H7 (cell line): Measurements from ENCODE around the gene HGFAC. TPM values are rescaled to one million over a fixed set of nuclear protein-coding genes. Genes with fewer than 3 reads are reported as not detected.

Experiments
- DNase-seq: peaks from one replicate; pipeline ENCODE4 v3.0.0; 2012
- H3K27me3 ChIP-seq: 2 replicates; pipeline ENCODE4 v1.6.0; 2011; ENCODE audit warnings: mild to moderate bottlenecking, low read length; ENCODE audit not compliant: control insufficient read depth, insufficient read depth
- H3K36me3 ChIP-seq: replicated peaks from 2 replicates; pipeline ENCODE4 v1.5.1; 2011; ENCODE audit warnings: low read length; ENCODE audit not compliant: control insufficient read depth, insufficient read depth
- H3K4me3 ChIP-seq: 2 replicates; pipeline ENCODE4 v1.5.1; 2011; ENCODE audit warnings: low read depth, mild to moderate bottlenecking, control low read depth, low read length, moderate library complexity; ENCODE audit not compliant: insufficient read depth
- total RNA-seq: library from RNA; depleted of rRNA; stranded (reverse); fragments of >200 nt; shearing (Covaris generic); gene quantifications from 2 replicates; pipeline ENCODE4 v1.2.3, GENCODE V29; 2014

The HGFAC gene
- total RNA-seq, 1 experiment from 2014 or later = 0.03 TPM

DNA sequence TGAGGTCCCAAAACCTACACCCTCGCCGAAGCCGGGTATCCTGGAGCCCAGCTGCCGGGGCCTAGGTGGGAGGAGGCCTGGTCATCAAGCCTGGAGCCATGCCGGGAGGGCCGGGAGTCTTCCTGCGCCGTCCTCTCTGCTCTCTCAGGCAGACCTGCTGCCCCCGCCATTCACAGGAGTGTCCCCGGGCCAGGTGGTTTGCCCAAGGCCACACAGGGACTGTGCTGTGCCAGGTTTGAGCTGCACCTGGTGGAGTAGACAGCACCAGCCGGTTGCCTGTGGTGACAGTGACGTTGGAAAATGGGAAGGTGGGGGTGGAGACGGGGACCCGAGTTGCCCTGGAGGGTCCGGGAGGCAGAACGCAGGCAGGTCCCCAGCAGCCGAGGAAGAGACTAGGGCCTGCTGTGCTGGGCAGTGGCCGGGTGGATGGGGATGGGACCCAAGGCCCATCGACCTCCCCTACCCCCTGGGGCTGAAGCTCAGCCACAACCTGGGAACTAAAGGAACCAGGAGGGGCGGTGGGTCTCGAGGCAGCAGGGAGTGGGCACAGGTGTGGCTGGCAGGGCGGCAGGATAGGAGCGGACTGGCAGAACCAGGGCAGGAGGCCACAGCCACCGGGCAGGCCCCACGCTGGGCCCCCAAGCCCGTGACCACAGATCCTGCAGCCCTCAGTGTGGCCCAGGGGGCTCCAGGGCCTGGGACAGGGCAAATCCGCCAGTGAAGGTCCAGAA lies 30.8 kb downstream of the HGFAC start:
- H3K4me3 ChIP-seq = no peak overlapping the region
- no peaks in the 10 kb centered on the region; the same call in 1 of the 2 replicates for H3K27me3 ChIP-seq
- peak; percentile 59 for DNase-seq
- H3K36me3 ChIP-seq = no peaks in the 10 kb centered on the region

GRCh38 chr4:3473181-3473950 lies 31.6 kb downstream of the HGFAC start:
- peak; percentile 68 for DNase-seq
- Histone ChIP-seq H3K27me3 (no peaks in the 10 kb centered on the region; the same call in 1 of the 2 replicates), H3K36me3 (no peaks in the 10 kb centered on the region), H3K4me3 (no peak overlapping the region)

- no peak overlapping the region for H3K4me3 ChIP-seq
- peak; percentile 52 for DNase-seq
- no peaks in the 10 kb centered on the region; the same call in 1 of the 2 replicates for H3K27me3 ChIP-seq
- no peaks in the 10 kb centered on the region for H3K36me3 ChIP-seq
Measured at GRCh38 chr4:3473996-3474765, 32.4 kb downstream of the HGFAC start.

DNA sequence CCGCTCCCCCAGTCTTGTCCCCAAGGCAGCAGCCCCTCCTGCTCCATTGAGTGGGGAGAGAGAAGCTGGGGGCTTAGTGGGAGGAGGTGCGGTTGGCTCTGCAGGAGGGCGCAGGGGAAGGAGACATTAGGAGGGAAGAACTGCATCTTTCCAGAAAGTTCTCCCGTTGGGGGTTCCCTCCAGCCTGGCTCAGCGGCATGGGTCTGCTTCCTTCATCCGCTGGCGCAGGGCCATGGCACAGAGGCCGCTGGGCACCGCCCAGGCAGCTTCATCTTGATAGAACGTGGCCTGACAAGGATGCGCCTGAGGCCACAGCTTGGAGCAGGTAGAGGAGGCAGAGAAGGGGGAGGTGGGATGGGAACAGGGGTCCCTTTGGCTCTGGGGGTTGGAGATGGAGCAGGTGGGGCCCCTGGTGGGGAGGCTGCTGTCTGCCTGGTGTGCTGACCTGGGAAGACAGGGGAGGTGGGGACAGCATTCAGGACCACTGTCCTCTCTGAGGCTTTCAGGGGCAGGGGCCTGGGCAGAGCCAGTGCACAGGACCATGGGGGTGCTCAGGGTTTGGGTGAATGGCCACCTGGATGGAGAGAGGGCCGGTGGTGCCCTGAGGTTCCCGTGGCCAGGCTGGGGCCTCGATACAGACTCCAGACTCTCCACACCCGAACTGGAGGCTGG lies 33.4 kb downstream of the HGFAC start:
- Histone ChIP-seq H3K27me3 (no peaks in the 10 kb centered on the region; the same call in 1 of the 2 replicates), H3K36me3 (no peaks in the 10 kb centered on the region), H3K4me3 (no peak overlapping the region)
- DNase-seq = peak; percentile 62

DNA sequence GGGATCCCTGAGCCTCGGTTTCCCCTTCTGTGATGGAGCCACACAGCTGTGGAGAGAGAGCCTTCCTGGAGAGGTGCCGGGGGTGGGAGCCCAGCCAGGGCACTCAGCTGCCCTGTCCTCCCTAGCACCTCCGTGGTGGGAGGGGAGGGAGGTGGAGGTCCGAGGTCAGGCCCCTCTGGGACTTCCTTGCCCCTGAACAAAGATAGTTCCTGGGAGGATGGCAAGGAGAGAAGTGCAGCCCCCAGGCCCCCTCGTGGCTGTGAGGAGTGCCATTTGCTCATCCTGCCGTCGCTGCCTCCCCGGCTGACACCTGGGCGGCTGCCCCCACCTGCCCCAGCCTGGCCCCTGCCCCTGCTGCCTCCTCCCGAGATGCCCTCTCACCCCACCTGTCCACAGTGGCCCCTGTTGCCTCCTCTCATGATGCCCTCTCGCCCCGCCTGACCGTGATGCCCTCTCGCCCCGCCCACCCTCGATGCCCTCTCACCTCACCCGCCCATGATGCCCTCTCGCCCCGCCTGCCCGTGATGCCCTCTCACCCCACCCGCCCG lies 34.0 kb downstream of the HGFAC start:
- DNase-seq = no peak
- H3K27me3 ChIP-seq = no peaks in the 10 kb centered on the region; the same call in 1 of the 2 replicates
- no peaks in the 10 kb centered on the region for H3K36me3 ChIP-seq
- H3K4me3 ChIP-seq = no peak overlapping the region

DNA sequence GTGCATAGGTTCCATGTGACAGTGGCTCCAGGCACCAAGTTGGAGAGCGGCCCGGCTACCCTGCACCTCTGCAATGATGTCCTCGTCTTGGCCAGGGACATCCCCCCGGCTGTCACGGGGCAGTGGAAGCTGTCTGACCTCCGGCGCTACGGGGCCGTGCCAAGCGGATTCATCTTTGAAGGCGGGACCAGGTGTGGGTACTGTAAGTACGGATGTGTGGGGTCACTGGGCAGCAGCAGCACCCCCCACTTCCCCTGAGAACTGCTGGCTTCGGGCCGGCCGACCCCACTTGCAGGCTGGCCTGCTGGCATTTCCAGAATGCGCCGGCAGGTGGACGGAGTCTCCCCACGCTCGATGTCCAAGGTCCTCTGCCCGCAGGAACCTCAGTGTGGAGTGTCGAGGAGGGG lies 34.6 kb downstream of the HGFAC start:
- Histone ChIP-seq H3K36me3 (no peaks in the 10 kb centered on the region), H3K27me3 (no peaks in the 10 kb centered on the region; the same call in 1 of the 2 replicates), H3K4me3 (no peak overlapping the region)
- no peak for DNase-seq

- H3K27me3 ChIP-seq = no peaks in the 10 kb centered on the region; the same call in 1 of the 2 replicates
- H3K36me3 ChIP-seq = no peaks in the 10 kb centered on the region
- H3K4me3 ChIP-seq = no peak overlapping the region
- peak; percentile 72 for DNase-seq
Measured at GRCh38 chr4:3476936-3477749, 35.4 kb downstream of the HGFAC start.

DNA sequence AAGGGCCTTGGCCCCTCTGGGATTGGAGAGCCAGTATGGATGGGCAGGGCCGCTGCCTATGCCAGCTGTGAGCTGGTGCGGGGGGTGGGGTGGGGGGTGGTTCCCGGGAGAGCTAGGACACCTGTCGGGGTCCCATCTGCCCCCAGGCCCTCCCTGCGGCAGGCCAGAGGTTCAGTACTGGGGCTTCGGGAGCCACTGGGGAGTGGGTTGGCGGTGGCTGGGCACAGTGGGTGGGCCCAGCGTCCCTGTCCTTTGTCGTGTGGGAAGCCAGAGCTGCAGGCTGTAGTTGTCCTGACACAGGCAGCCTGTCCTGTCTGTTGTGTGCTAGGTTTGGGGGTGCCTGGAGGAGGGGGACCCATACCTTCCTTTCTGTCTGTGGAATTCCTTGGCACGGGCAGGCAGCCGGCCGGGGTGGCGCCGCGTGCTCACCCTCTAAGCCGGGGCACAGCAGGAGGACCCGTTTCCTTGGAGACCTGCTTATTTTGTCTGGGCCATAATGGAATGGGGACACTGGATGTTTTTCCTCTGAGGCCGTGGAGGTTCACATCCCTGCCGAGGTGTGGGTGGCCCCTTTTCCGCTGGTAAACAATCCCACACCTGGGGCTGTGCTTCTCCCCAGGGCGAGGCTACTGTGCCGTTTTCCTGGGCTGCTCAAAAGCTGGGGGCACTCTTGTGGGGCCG lies 36.1 kb downstream of the HGFAC start:
- H3K27me3 ChIP-seq = peaks cover 2% of the 10 kb centered on the region; the same call in 1 of the 2 replicates
- DNase-seq = peak; percentile 77
- no peak overlapping the region for H3K4me3 ChIP-seq

DNA sequence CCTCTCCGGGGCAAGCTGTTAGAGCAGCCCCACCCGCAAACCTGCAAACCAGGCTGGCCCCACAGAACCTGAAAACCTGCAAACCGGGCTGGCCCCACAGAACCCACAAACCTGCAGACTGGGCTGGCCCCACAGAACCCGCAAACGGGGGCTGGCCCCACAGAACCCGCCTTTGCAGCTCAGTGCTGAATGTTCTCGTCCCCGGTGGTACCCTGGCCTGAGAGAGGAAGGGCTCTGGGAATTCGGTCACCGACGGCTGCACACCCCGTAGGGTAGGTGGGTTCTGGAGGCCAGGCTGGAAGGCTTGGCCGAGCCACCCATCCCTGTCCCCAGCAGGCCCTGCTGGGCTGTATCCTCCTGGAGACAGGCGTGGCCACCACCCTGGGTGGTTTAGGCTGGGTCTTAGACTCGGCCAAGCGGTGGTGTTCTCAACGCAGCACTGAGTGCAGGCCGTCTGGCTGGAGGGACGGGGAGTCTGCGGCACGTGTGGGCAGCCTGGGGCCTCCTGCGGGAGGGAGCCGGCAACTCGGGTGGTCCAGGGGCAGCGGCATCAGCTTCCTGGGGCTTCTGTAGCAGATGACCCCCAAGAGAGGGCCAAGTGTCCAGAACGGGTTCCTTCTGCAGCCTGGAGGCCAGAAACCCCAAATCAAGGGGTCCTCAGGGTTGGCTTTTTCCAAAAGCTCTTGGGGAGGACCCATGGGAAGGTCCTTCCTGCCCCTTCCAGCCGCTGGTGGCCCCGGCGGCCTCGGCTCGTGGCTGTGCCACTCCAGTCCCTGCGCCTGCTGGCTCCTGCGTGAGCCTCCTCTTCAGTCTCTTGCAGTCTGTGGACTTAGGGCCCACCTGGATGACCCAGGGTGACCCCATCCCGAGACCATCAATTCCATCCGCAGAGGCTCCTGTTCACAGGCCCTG lies 36.9 kb downstream of the HGFAC start:
- Histone ChIP-seq H3K4me3 (no peak overlapping the region), H3K36me3 (no peaks in the 10 kb centered on the region), H3K27me3 (peaks cover 2% of the 10 kb centered on the region; the same call in 1 of the 2 replicates)
- no peak for DNase-seq

More for the DNA sequence above, 36.1 kb downstream of the HGFAC start:
- no peaks in the 10 kb centered on the region for H3K36me3 ChIP-seq

GRCh38 chr4:3479358-3480101 lies 37.8 kb downstream of the HGFAC start:
- H3K36me3 ChIP-seq = no peaks in the 10 kb centered on the region
- DNase-seq = no peak
- H3K27me3 ChIP-seq = peaks cover 2% of the 10 kb centered on the region; the same call in 1 of the 2 replicates
- H3K4me3 ChIP-seq = no peak overlapping the region

- peaks cover 3% of the 10 kb centered on the region for H3K27me3 ChIP-seq
- H3K4me3 ChIP-seq = peak overlapping the region; percentile 1; the same call in 1 of the 2 replicates
Measured at GRCh38 chr4:3480528-3481112, 38.9 kb downstream of the HGFAC start.

More at GRCh38 chr4:3480528-3481112, 38.9 kb downstream of the HGFAC start:
- peak; percentile 97 for DNase-seq
- H3K36me3 ChIP-seq = no peaks in the 10 kb centered on the region
